Endothelial cell of umbilical vein (primary cell): Measurements from ENCODE around the gene PRKAR1B.

ENCODE experiments used
- CTCF ChIP-seq, 2 donors: IDR thresholded peaks; 1 replicate in 1 of 2; 2 replicates in 1 of 2; pipeline ENCODE4 v1.5.1; 2011; ENCODE audit warnings: low read length in 2 of 2, mild to moderate bottlenecking in 2 of 2, moderate library complexity in 2 of 2, control low read depth in 1 of 2, inconsistent platforms in 1 of 2, low read depth in 1 of 2; ENCODE audit not compliant: insufficient read depth in 1 of 2; ENCODE audit errors: extremely low read depth in 1 of 2
- EZH2 ChIP-seq: IDR thresholded peaks from 2 replicates; pipeline ENCODE4 v1.6.1; 2012; ENCODE audit warnings: borderline replicate concordance, low read depth, mild to moderate bottlenecking, moderate library complexity, low read length, inconsistent platforms; ENCODE audit not compliant: severe bottlenecking
- FOS ChIP-seq: IDR thresholded peaks from 2 replicates; pipeline ENCODE4 v1.6.1; 2011; ENCODE audit warnings: mild to moderate bottlenecking, low read length, moderate library complexity, borderline replicate concordance; ENCODE audit not compliant: insufficient read depth
- GATA2 ChIP-seq: IDR thresholded peaks from 2 replicates; pipeline ENCODE4 v1.7.0; 2011; ENCODE audit warnings: low read depth, mild to moderate bottlenecking, moderate library complexity, mixed read lengths, low read length; ENCODE audit not compliant: insufficient read length, insufficient read depth
- JUN ChIP-seq: IDR thresholded peaks from 2 replicates; pipeline ENCODE4 v1.6.1; 2011; ENCODE audit warnings: borderline replicate concordance, low read depth; ENCODE audit not compliant: insufficient read length, insufficient read depth
- MAX ChIP-seq: IDR thresholded peaks from 2 replicates; pipeline ENCODE4 v1.6.1; 2011; ENCODE audit not compliant: insufficient read depth, insufficient read length
- MYC ChIP-seq: IDR thresholded peaks from one replicate; pipeline ENCODE4 v1.6.1; 2011; ENCODE audit warnings: mild to moderate bottlenecking, low read depth, low read length
- POLR2A ChIP-seq: IDR thresholded peaks from 2 replicates; pipeline ENCODE4 v1.6.1; 2012; ENCODE audit warnings: low read depth, mild to moderate bottlenecking, control low read depth, low read length
- POLR2AphosphoS5 ChIP-seq: IDR thresholded peaks from 2 replicates; pipeline ENCODE4 v1.6.1; 2012; ENCODE audit warnings: low read depth, mild to moderate bottlenecking, control low read depth, low read length, moderate library complexity; ENCODE audit not compliant: insufficient read depth

- TF ChIP-seq POLR2A (no peak), MAX (no peak), CTCF (IDR thresholded peaks at IDR 0.05; ENCODE audit: extremely low read depth in 1 of 2, insufficient read depth in 1 of 2, low read depth in 1 of 2, low read length in 2 of 2) (no peak), POLR2AphosphoS5 (no peak), EZH2 (no peak), GATA2 (no peak), FOS (no peak), JUN (no peak), MYC (no peak)
These were observed 220.7 kb downstream of the PRKAR1B start for GRCh38 chr7:506391-506831.
